HG02588 (cell line): Measurements from ENCODE around the gene SLC9A6.
A peak's percentile ranks its signal among the peaks of the same experiment; 100 is the strongest.

Experiments
- ATAC-seq: cut with Tn5 transposase; IDR thresholded peaks from one replicate; pipeline ENCODE4 v1.9.1; 2021; ENCODE audit warnings: mild to moderate bottlenecking, moderate library complexity; ENCODE audit not compliant: unreplicated experiment

Gene SLC9A6

GRCh38 chrX:135985157-135985972 lies at the start of gene SLC9A6:
Gene SLC9A6 (plus strand): TSS chrX:135985435. CDS start chrX:135985659, 224 bp downstream.
- ATAC-seq = peak; percentile 97

GRCh38 chrX:135944486-135944885 lies 40.7 kb upstream of the SLC9A6 start:
- ATAC-seq = no peak

- ATAC-seq = no peak
Measured at GRCh38 chrX:135951291-135951690, 33.9 kb upstream of the SLC9A6 start.

GRCh38 chrX:135973025-135973547 lies 12.1 kb upstream of the SLC9A6 start:
- ATAC-seq = peak; percentile 21

GRCh38 chrX:135973548-135974278 lies 11.5 kb upstream of the SLC9A6 start, which contains the start of gene MMGT1:
Gene MMGT1 (minus strand): TSS chrX:135973988. CDS start chrX:135973675, 313 bp downstream.
- peak; percentile 87 for ATAC-seq

- ATAC-seq = no peak
Measured at GRCh38 chrX:135974279-135974856, 10.9 kb upstream of the SLC9A6 start.

- no peak for ATAC-seq
Measured at GRCh38 chrX:135975421-135975820, 9.8 kb upstream of the SLC9A6 start.

GRCh38 chrX:135977611-135978010 lies 7.6 kb upstream of the SLC9A6 start:
- no peak for ATAC-seq

- no peak for ATAC-seq
Measured at GRCh38 chrX:135981010-135981409, 4.2 kb upstream of the SLC9A6 start.

- ATAC-seq = no peak
Measured at GRCh38 chrX:135981668-135982067, 3.6 kb upstream of the SLC9A6 start.

GRCh38 chrX:135982860-135983259 lies 2.4 kb upstream of the SLC9A6 start:
- no peak for ATAC-seq

- no peak for ATAC-seq
Measured at GRCh38 chrX:135984256-135984655, 979 bp upstream of the SLC9A6 start.

- ATAC-seq = no peak
Measured at GRCh38 chrX:135984791-135985156, 461 bp upstream of the SLC9A6 start.

- ATAC-seq = no peak
Measured at GRCh38 chrX:135985973-135986310, 707 bp downstream of the SLC9A6 start.

GRCh38 chrX:135988245-135988644 lies 3.0 kb downstream of the SLC9A6 start:
- ATAC-seq = no peak

- no peak for ATAC-seq
Measured at GRCh38 chrX:136015016-136015415, 29.8 kb downstream of the SLC9A6 start.

GRCh38 chrX:136016881-136017280 lies 31.6 kb downstream of the SLC9A6 start:
- ATAC-seq = no peak

- no peak for ATAC-seq
Measured at GRCh38 chrX:136019226-136019625, 34.0 kb downstream of the SLC9A6 start.

- peak; percentile 83 for ATAC-seq
Measured at GRCh38 chrX:136021160-136021559, 35.9 kb downstream of the SLC9A6 start.

- ATAC-seq = no peak
Measured at GRCh38 chrX:136021903-136022302, 36.7 kb downstream of the SLC9A6 start.

- no peak for ATAC-seq
Measured at GRCh38 chrX:136025091-136025490, 39.9 kb downstream of the SLC9A6 start.
